GM19099 (cell line): ENCODE measurements around the gene SIGLEC14.

ENCODE experiments used
- POLR2A ChIP-seq: IDR thresholded peaks from 3 replicates; pipeline ENCODE4 v1.6.1; 2011; ENCODE audit warnings: low read depth; ENCODE audit not compliant: insufficient read length; ENCODE audit errors: extremely low read depth

Gene SIGLEC14

GRCh38 chr19:51681286-51681941 is 34.8 kb upstream of the SIGLEC14 start:
- TF ChIP-seq POLR2A = no peak

GRCh38 chr19:51680474-51680873 is 33.8 kb upstream of the SIGLEC14 start:
- no peak for TF ChIP-seq POLR2A

GRCh38 chr19:51676566-51677083 is 30.0 kb upstream of the SIGLEC14 start:
- TF ChIP-seq POLR2A = no peak

GRCh38 chr19:51668216-51668615 is 21.6 kb upstream of the SIGLEC14 start:
- TF ChIP-seq POLR2A = no peak

- TF ChIP-seq POLR2A = no peak
Measured at GRCh38 chr19:51664997-51665396, 18.4 kb upstream of the SIGLEC14 start.

GRCh38 chr19:51664131-51664530 is 17.5 kb upstream of the SIGLEC14 start:
- no peak for TF ChIP-seq POLR2A

- no peak for TF ChIP-seq POLR2A
Measured at GRCh38 chr19:51663650-51664049, 17.0 kb upstream of the SIGLEC14 start.

- TF ChIP-seq POLR2A = no peak
Measured at GRCh38 chr19:51660975-51661600, 14.5 kb upstream of the SIGLEC14 start.

- TF ChIP-seq POLR2A = no peak
Measured at GRCh38 chr19:51654783-51655182, 8.2 kb upstream of the SIGLEC14 start.

GRCh38 chr19:51653162-51653561 is 6.5 kb upstream of the SIGLEC14 start:
- no peak for TF ChIP-seq POLR2A

- no peak for TF ChIP-seq POLR2A
Measured at GRCh38 chr19:51652266-51652665, 5.6 kb upstream of the SIGLEC14 start.

- no peak for TF ChIP-seq POLR2A
Measured at GRCh38 chr19:51651216-51651846, 4.7 kb upstream of the SIGLEC14 start.

GRCh38 chr19:51647318-51647717 is 693 bp upstream of the SIGLEC14 start:
- TF ChIP-seq POLR2A = no peak

GRCh38 chr19:51644636-51645271 is 1.9 kb downstream of the SIGLEC14 start:
- TF ChIP-seq POLR2A = no peak

GRCh38 chr19:51641648-51642047 is 5.0 kb downstream of the SIGLEC14 start:
- no peak for TF ChIP-seq POLR2A

GRCh38 chr19:51640386-51640785 is 6.2 kb downstream of the SIGLEC14 start:
- TF ChIP-seq POLR2A = no peak

- no peak for TF ChIP-seq POLR2A
Measured at GRCh38 chr19:51639916-51640315, 6.7 kb downstream of the SIGLEC14 start.
